HG03103 (cell line): ENCODE measurements around the gene CDH24.

Experiments
- ATAC-seq: cut with Tn5 transposase; IDR thresholded peaks from one replicate; pipeline ENCODE4 v1.9.1; 2021; ENCODE audit warnings: low read depth; ENCODE audit not compliant: unreplicated experiment

CDH24 gene

DNA sequence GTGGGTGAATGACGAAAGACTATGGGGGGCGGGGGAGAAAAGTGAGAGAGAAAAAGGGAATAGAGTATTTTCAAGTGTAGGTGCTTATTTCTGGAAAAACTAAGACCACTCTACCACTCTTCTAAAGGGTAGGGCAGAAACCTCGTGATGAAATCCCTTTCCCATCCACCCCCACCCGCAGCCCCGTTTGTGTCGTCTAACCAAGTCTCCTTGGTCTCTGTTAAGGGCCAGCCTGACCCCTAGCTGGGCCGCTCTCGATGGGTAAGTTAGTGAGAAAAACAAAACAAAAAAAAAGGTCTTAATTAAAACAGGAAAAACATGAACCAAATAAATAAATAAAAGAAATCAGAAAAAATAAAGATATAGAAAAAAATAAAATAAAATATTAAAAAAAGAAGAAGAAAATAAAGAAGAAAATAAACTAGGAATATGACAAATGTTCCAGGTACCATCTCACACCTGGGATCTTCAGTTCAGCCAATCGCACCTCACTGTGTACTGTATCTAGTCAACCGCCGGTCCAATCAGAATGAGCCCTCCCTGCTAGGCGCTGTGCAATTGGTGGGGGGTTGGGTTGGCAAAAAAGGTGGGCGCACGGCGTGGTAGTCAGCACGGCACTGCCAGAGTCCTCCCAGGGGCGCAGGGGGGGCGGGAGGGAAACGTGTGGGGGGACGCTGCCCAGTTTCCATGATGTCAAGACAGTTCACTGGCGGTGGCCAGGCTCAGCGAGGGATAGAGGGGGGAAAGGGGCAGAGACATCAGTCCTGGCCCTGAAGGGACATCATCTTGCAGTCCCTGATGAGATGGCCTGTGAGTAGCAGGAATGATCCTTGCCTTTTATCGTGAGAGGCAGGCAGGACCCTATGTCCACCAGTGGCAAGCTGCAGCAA is 9.8 kb upstream of the CDH24 start:
- ATAC-seq, result no peak

- ATAC-seq, result no peak
Measured at GRCh38 chr14:23066368-23066767, 9.0 kb upstream of the CDH24 start.

GRCh38 chr14:23063601-23064000 is 6.3 kb upstream of the CDH24 start:
- no peak for ATAC-seq

GRCh38 chr14:23062002-23062401 is 4.7 kb upstream of the CDH24 start:
- no peak for ATAC-seq

GRCh38 chr14:23060536-23061260 is 3.4 kb upstream of the CDH24 start:
- ATAC-seq, result no peak

GRCh38 chr14:23058654-23059504 is 1.6 kb upstream of the CDH24 start:
- ATAC-seq, result no peak

DNA sequence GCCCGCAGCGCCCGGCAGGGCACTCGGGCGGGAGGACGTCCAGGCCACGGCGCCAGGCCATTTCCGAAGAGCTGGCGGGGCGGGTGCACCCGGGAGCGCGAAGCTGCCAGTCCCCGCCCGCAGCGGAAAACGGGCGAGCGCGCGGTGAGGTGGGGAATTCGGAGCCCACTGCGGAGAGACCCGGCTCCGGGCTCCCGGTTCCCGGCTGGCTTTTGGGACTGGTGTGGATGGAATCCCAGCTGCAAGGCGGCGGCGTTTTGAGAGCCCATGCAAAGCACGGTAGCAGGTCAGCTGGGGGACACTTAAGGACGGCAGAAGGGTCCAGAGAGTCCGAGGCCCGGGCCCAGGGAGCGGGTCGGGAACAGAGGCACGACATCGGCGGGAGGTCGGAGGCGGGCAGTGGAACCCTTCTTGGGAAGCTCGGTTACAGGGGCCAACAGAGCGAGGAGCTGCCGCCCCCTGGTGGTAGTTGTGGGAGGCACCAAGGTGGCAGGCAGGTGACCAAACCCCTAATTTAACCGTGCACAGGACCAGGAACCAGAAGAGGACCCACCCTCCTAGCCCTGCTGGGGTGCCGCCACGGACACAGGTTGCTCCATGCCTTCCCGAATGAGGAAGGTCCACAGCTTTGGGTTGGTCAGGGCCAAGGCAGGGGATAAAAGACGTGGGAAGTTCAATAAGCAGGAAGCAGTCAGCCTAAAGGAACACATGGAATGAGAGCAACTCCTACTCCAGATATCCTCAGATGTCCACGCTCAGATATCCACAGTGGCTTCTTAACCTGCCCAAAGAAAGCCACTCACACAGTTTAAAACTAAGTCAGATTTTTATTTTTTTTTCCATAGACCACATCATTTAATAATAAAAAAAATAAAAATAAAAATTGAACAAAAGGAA is 685 bp upstream of the CDH24 start:
- no peak for ATAC-seq

DNA sequence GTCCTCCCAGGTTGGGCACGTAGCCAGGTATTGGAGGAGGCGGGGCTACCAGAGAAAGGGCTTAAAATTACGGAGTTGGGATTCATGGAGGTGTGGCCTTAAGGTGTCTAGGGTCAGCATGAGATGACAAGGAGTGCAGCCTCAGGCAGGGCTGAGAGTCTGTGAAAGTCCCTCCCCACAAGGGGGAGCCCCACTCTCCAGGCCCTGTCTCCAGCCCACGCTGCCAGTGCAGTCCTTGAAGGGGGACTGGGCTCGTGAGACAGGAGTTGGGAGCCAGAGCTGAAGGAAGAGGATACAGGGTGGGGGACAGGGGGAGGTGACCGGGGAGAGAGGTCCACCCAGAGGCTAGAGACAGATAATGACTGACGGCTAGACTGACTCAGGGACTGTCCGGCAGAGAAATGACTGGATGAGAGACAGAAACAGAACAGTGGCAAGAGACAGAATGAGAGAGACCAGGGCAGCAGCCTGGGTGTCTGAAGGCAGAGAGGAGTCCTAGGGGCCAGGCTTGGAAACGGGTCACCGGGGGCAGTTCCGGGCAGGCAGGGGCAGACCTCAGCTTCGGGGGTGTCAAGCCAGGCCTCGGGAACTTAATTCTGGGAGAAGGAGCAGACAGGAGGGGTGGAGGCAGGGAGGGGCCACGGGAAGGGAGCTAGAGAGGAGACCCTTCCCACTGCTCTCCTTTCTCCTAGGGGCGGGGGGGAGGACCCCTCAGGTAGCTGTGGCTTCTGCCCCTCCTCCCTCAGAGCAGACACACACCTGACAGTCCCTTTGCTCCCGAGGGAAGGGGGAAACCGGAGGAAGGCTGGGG is 970 bp downstream of the CDH24 start:
- no peak for ATAC-seq

DNA sequence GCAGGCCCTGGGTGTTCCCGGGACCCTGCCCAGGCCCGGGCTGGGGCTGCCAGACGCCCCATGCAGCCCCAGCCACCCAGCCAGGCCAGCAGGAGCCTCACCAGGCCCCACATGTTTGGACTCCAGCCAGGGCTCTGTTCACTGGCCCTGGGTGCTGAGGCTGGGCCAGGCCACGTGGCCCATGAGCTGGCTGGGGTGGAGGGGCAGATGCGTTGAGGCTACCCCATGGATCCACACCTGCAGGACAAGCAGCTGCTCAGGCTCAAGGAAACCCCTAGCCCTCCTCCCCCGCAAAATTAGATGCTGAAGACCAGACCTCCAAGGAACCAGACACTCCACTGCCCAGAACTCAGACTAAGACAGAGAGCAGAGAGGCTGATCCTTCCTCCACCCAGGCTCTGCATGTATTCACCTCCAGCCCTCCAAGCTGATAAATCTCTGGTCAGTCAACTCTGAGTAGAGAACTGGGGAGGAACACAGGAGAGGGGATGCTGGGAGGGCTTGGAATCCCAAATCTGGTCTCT is 1.6 kb downstream of the CDH24 start:
- no peak for ATAC-seq

- no peak for ATAC-seq
Measured at GRCh38 chr14:23055147-23055550, 2.2 kb downstream of the CDH24 start.

DNA sequence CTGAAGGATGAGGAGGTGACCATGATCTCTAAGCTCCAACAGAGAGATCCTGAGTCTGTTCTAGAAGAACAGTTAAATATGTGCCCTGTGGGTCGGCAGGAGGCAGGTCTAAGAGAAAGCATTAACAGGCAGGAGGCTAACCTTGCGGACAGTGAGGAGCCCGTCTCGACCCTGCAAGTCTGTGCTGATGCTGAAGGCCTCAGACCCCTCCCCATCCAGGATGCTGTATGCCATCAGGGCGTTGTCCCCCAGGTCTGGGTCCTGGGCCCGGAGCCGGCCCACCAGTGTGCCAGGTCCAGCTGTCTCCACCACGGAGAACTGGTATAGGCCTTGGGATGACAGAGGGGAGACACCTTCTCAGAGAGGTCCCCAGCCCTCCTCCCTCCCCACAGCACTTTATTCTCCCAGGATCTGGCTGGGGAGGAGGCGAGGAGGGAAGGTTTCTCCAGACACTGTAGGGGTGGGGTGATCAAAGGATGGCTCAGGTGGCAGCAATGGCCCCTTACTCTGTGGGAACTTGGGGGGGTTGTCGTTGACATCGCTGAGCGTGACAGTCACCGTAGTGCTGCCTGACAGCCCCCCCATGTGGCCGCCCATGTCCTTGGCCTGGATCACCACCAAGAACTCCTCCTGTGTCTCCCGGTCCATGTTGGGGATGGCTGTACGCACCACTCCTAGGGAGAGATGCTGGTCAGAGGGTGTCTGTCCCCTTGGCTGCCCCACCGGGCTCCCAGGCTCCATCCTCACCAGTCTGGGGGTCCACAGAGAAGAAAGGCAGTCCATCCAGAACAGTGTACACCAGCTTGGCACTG is 3.1 kb downstream of the CDH24 start:
- no peak for ATAC-seq

DNA sequence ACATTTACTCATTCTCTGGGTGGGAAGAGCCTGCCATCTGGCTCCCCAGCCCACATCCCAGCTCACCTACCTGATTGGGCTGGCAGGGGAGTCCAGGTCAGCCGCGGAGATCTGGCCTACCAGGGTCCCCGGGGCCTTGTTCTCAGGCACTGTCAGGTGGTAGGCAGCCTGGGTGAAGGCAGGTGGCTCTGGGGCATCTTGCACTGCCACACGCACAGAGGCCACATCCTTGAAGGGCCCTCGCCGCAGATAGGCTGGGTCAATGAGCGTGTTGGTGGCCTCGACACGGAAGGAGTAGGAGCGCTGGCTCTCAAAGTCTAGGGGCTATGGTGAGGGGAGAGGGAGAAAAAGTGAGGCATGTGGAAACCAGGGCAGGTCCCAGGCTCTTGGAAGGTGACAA is 3.9 kb downstream of the CDH24 start:
- no peak for ATAC-seq

GRCh38 chr14:23052671-23053070 is 4.6 kb downstream of the CDH24 start:
- ATAC-seq, result no peak

- ATAC-seq, result no peak
Measured at GRCh38 chr14:23052182-23052623, 5.1 kb downstream of the CDH24 start.

GRCh38 chr14:23051141-23052057 is 5.9 kb downstream of the CDH24 start:
- ATAC-seq, result no peak

- ATAC-seq, result no peak
Measured at GRCh38 chr14:23049011-23049410, 8.3 kb downstream of the CDH24 start.
